Thyroid gland (tissue), 4 donors: Measurements from ENCODE around the gene PRKG2.

ENCODE experiments used
- CTCF ChIP-seq, 6 experiments: fragments of 200-600 bp in 3 of 6; fragments of 450-650 bp in 3 of 6; sonication (generic) in 3 of 6; IDR thresholded peaks; one replicate each; pipeline ENCODE4 v1.5.1; 2016 to 2019; ENCODE audit warnings: antibody characterized with exemption in 6 of 6, mild to moderate bottlenecking in 2 of 6, inconsistent platforms in 1 of 6, moderate library complexity in 1 of 6
- POLR2A ChIP-seq, 2 donors: fragments of 450-650 bp; IDR thresholded peaks; one replicate each; pipeline ENCODE4 v1.6.1; 2017; ENCODE audit warnings: antibody characterized with exemption in 2 of 2, mild to moderate bottlenecking in 2 of 2, moderate library complexity in 1 of 2

GRCh38 chr4:81113024-81113423, 102.0 kb downstream of the PRKG2 start:
- no peak for TF ChIP-seq CTCF (IDR thresholded peaks at IDR 0.05)
- no peak for TF ChIP-seq POLR2A (IDR thresholded peaks at IDR 0.05)
